NCI-H2081 treated with DMSO at 0.1 percent for 48 hours (cell line): ENCODE data around the gene TRIM75.
"Not testable (repeated sequence)": the region's sequence is repeated elsewhere in the genome, so short reads cannot be mapped to it uniquely, and the experiment has no call there.

Experiments
- DNase-seq: peaks from one replicate; lab custom pipeline; 2025; lab: John Stamatoyannopoulos, UW

Gene TRIM75

DNA sequence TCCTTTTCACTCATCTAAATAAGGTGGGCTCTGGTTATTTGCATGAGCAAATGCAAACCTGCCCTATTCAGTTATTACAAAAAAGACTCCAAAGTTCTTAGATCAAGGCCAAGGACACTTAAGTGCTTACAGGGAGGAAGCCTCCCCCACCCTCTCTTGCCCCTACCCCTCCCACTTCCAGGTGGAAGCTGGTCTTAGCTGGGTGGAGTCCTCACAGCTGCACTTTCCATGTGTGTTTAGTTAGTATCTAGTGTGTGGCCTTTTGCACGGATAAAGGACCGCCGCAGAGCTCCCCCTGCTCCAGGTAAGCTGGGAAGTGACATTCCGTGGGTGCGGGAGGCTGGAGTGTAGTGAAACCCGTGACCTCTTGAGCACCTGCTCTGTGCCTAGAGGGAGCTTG lies at the start of gene TRIM75:
TSS of gene TRIM75 (plus strand) at position 222 of the 400 bp plus-strand sequence. CDS start 5,282 bp downstream, outside the sequence.
- DNase-seq, result no peak

DNA sequence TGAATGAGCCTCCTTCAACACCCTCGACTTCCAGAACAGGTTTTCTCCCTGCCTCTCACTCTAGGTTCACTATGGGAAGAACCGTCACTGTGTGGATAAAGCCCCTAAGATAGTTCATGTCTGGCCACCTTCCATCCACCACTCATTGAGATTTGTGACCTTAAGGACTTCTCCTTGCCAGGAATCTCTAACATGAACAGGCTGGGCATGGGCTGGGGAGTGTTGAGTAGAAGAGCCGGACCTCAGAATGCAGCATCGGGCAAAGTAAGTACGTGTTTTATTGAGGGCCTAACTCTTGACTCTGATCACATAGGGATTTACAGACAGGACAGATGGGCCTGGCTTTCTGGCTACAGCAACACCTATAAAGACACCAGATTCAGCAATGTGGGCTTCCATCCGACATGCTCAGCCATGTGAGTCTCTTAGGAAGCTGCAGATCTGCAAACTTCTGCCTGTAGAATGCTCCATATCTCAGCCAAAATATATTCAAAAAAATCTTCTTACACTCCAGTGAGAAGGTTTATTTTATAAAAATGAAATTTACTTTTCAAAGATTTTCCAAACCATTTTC lies 48.2 kb upstream of the TRIM75 start:
- DNase-seq, result no peak

DNA sequence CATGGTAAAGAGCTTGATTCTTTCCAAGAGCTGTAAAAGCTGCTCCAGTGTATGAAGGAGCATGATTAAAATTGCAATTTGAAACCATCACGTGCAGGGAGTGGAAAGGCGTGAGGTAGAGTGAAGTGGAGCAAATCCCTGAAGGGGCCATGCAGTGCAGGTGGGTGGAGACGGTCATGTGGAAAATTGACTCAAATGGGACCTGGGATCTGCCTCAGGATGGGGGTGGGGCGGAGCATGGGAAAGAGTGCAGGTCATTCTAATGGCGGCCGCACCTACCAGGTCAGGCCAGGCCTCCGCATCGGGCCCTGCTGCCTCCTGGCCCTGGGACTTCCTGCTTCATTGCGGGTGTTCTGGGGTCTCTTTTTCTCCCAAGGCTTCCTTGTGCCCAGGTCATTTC lies 47.2 kb upstream of the TRIM75 start:
- no peak for DNase-seq

DNA sequence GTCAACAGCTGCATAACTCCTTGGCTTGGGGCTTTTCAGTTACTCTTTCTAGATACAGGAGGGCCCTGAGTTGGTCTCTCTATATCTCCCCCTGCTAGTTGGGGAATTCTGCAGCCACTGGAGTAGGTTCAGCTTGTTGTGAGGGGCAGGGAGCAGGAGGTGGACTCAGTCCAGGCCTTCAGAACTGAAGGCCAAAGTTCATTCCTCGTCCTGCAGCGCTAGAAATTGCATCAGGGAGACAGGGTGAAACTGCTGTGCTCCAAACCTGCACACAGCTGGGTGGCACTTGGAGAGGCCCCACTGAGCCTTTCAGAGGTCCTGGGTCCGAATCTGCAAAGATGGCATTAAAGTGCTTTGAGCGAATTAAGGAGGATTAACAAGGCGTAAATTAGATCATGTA lies 46.8 kb upstream of the TRIM75 start:
- DNase-seq, result no peak

DNA sequence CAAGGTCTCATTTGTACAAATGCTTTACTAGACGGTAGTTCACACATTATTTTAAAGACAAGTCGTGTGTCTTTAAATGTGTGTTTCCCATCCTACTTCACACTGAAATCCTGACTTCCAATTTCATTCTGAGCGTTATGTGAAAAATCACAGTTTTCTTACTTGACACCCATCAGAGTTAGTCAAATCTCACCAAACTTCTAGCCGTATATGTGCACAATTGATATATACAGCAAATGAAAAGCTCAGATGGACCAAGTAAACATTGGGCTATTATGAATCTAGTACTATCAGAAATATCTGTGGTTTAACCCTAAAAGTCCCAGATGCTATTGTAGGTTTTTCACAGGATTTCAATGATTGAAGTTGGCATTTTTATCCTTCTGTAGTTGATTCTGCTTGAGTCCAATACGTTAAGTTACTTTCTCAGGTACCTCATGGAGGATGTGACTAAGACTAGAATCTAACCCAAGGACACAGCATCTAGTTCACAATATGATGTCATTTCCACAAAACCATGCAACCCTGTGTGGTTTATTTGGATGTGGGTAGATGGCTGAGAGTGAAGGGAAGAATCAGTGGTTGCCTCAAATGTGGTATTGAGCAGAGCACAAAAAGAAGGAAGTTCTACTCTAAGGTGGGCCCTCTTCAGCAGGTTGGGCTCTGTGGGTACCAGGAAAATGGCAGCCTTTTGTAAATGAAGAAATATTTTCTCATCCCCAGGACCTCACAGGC lies 44.0 kb upstream of the TRIM75 start:
- no peak for DNase-seq

DNA sequence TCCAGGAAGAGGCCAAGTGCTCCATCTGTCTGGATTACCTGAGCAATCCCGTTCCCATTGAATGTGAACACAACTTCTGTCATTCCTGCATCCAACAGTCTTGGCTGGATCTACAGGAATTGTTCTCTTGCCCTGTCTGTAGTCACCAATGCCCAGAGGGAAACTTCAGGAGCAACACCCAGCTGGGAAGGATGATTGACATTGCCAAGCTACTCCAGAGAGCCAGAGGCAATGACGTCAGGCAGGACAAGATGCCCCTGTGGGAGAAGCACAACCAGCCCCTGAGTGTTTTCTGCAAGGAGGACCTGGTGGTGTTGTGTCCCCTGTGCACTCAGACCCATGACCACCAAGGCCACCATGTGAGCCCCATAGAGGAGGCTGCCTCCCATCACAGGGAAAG lies 43.2 kb upstream of the TRIM75 start:
- no peak for DNase-seq

DNA sequence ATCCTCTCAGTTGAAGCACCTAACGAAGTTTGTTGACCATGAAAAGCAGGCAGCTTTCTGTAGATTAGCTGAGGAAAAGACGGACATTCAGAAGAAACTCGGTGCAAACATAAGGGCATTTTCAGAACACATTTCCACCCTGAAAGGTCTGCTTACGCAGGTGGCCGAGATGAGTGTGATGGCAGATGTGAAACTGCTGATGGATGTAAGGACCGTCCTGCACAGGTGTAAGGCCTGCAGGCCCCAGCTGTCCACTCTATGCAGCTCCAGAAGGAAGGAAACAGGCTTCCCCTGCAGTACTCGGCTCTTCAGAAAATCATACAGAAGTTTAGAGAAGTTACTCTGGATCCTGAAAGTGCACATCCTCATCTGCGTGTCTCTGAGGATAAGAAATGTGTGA lies 42.7 kb upstream of the TRIM75 start:
- no peak for DNase-seq

DNA sequence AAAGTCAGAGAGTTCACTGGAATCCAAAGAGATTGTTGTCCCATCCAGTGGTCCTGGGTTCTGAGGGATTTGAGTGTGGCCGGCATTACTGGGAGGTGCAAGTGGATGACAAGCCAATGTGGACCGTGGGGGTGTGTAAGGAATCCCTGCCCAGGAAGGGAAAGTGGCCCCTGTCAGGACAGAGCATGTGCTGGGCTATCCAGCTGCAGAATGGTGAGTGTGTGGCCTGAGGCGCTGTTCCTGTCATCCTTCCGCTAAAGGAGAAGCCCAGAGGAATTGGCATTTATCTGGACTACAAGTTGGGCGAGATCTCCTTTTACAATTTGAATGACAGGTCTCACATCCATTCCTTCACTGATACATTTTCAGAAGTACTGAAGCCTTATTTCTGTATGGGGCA lies 42.3 kb upstream of the TRIM75 start:
- DNase-seq, result no peak

DNA sequence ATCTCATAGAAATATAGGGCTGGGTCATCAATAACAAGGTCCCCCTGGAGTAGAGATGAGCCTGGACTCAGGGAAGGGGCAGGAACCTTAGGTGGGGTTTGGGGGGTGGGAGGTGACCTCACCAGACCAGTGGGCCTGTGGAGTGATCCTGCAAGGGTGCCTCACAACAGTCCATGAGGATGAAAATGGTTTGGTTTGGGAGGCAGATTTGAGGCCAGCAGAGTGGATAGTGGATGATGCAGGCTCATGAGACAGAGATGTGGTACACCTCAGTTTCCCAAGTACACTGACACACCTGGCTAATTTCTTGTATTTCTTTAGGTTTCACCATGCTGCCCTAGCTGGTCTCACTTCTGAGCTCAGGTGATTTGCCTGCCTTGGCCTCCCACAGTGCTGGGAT lies 40.0 kb upstream of the TRIM75 start:
- no peak for DNase-seq

DNA sequence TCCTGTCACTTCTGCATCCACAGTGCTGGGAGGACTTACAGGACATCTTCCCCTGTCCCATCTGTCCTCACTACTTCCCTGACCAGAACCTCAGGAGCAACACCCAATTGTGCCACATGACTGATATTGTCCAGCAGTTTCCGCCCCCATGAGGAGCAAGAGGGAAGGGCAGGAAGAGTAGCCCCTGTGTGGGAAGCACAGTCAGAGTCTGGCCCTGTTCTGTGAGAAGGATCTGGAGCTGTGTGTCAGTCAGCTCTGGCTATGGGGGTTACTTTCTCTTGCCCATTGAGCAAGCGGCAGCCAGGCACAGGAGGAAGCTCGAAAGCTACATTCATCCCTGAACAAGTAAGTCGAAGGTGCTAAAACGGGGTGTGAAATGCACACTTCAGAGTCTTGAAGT lies 36.7 kb upstream of the TRIM75 start:
- DNase-seq, result no peak

DNA sequence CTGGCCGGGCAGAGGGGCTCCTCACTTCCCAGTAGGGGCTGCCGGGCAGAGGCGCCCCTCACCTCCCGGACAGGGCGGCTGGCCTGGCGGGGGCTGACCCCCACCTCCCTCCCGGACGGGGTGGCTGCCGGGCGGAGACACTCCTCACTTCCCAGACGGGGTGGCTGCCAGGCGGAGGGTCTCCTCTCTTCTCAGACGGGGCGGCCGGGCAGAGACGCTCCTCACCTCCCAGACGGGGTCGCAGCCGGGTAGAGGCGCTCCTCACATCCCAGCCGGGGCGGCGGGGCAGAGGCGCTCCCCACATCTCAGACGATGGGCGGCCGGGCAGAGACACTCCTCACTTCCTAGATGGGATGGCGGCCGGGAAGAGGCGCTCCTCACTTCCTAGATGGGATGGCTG lies 33.7 kb upstream of the TRIM75 start:
- not testable (repeated sequence) for DNase-seq

DNA sequence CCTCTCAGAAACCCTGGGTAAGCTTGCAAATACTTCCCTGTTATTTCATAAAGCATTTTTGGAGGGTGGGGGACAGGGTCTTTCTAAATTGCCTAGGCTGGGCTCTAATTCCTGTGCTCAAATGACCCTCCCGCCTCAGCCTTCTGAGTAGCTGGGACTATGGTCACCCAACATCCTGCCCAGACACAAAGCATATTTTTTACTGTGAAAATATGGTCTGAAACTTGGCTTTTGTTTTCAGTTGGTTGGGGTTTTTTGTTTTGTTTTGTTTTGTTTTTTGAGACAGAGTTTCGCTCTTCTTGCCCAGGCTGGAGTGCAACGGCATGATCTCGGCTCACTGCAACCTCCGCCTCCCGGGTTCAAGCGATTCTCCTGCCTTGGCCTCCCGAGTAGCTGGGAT lies 27.9 kb upstream of the TRIM75 start:
- not testable (repeated sequence) for DNase-seq

DNA sequence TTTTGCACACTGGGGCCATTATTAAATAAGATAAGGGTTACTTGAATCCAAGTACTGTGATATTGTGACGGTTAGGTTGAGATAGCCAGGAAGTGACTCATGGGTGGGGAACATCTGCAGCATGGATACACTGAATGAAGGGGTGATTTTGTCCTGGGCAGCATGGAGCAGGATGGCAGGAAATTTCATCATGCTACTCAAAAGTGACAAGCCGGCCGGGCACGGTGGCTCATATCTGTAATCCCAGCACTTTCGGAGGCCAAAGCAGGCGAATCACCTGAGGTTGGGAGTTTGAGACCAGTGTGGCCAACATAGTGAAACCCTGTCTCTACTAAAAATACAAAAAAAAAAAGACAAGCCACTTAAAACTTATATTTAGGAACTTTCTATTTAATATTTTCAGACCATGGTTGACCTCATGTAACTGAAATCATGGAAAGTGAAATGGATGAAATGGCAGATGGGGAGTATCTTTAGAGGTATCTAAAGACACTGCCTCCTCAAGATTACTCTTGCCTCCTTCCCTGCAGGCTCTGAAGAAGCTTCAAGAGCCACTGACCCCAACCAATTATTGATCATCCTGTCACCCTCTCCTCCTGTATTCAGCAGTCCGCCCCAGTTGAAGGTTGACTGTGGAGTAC lies 25.8 kb upstream of the TRIM75 start:
- no peak for DNase-seq

DNA sequence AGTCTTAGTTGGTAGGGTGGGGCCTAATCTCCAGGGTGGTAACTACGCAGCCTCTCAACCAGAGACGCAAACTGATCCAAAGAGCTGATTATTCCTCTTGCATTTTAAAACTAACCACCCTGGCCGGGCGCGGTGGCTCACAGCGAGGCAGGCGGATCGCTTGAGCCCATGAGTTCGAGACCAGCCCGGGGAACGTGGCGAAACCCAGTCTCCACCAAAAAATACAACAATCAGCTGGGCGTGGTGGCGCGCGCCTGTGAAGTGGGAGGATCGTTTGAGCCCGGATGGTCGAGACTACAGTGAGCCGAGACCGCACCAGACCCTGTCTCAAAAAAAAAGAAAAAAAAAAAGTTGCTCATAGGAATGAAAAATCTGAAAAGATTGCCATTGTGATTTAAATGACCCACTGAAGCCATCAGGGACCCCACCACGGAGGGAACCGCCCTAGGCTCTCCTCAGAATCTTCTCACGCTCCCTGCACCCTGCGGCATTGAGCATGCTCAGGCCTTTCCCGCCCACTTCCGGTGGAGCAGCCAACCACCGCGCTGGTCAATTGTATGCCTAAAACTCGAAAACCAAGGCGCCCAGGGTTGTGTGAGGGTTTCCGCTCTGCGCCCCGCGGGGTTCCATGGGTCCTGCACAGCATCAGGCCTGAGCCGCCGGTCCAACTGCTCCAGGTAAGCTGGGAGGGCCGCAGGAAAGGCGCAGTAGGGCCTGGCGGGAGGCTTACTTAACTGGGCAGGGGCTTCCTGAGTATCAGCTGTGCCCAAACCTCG lies 22.0 kb upstream of the TRIM75 start, which contains the start of gene TRIM60:
TSS of gene TRIM60 (plus strand) at position 564 of the 776 bp plus-strand sequence. CDS start 8,074 bp downstream, outside the sequence.
- no peak for DNase-seq

DNA sequence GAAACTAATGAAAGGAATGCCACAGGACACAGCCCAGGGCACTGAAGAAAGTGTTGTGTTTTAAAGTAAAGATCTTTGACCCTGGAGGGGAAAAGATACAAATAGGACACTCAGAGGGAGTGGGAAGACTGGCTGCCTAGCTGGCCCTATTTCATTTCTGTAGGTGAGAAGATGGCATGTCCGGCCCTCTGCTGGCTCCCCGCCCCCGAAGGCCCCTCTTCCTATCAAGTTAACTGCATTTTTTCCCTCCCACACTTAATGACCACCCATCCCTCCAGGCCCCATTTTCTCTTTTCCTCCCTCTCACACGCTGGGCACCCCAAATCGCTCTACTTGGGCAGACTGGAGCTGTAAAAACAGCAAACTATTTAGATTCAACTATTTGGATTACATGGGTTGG lies 5.5 kb upstream of the TRIM75 start:
- DNase-seq, result no peak

DNA sequence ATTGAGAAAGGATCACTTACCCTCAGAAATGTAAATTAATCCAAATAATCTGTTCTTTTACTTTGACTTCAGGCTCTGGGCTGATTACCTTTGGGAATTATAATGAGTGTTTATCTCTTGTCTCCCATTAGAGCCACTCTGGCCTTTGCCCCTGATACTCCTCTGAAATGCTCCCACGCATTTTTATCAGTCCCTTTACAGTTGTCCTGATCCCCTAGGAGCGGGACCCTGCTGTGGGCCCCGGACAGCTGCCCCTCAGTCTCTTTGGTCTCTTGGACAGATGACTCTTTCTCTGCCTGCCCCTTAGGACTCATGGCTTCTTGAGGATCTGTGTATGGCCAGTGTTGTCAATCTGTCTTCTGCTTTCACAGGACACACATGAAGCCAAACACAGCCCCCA lies 1.0 kb upstream of the TRIM75 start:
- DNase-seq, result no peak

DNA sequence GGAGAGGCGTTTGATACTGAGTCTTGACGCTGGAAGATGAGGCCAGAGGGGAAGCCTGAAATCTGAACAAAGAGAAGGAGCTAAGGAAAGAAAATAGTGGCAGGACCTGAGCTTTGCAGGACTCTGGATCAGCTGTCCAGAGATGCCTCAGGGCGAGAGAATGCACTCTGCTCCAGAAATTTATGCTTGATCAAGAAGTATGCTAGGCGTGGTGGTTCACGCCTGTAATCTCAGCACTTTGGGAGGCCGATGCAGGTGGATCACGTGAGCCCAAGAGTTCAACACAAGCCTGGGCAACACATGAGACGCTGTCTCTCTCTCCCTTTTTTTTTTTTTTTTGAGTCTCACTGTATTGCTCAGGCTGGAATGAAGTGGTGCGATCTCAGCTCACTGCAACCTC lies 1.9 kb downstream of the TRIM75 start:
- DNase-seq, result no peak

DNA sequence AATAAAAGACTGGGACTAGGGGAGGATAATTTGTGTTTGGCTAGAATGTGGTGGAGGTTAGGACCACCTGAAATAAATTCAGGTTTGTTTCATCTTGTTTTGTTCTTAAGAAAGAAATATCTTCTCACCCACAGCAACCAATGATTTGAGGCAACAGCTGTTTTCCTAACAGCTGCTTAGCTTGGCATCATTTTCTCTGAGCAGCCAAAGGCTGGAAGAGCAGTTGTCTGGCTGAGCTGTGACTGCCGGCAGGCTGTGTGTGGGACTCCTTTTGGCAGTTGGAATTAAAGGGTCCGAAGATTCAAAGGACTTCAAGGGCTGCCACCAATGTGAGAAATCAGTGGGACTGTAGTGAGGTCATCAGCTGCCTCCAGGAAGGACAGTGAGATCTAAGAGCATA lies 5.0 kb downstream of the TRIM75 start:
- no peak for DNase-seq

DNA sequence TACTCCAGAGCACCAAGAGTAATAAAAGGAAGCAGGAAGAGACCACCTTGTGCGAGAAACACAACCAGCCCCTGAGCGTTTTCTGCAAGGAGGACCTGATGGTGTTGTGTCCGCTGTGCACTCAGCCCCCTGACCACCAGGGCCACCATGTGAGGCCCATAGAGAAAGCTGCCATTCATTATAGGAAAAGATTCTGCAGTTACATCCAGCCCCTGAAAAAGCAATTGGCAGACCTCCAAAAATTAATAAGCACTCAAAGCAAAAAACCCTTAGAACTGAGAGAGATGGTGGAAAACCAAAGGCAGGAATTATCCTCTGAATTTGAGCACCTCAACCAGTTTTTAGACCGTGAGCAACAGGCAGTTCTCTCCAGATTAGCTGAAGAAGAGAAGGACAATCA lies 5.7 kb downstream of the TRIM75 start:
- DNase-seq, result no peak

DNA sequence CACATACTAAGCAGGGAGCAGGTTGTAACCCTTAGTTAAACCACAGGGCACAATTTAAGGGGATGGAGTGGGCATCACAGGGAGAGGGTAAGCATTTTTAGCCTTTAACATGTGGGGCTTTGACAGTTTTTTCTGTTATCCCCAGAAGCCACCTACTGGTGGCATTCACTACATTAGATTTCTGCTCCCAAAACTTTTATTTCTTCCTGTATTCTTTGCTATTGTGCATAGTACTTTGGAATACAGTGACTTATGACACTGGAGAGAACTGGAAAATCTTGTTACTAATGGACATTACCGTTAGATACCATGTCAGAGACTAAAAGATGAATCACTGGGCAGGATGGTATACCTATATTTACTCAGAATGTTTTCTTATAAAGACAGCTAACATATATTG lies 7.3 kb downstream of the TRIM75 start:
- DNase-seq, result no peak

DNA sequence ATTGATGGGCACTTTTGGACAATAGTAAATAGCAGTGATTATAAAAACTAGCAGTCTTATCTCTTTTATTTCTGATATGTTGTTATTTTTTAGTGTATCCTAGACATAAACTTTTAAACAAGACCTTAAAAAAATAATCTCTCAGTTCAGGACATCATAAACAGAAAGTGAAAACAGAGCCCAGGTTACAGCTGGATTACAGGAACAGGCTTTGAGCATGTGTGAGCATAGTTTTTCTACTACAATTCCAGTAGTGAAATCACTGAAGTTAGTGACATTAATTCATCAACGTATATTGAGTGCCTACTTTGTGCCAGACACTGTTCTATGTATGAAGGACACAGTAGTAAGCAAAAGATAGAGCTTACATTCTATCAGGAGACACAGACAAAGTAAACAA lies 16.9 kb downstream of the TRIM75 start:
- no peak for DNase-seq

DNA sequence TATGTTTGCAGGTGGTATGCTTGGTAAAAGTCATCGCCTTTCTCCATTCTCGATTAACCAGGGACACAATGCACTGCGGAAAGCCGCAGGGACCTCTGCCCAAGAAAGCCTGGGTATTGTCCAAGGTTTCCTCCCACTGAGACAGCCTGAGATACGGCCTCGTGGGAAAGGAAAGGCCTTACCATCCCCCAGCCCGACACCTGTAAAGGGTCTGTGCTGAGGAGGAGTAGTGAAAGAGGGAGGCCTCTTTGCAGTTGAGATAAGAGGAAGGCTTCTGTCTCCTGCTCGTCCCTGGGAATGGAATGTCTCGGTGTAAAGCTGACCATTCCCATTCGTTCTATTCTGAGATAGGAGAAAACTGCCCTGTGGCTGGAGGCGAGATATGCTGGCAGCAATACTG lies 19.7 kb downstream of the TRIM75 start:
- not testable (repeated sequence) for DNase-seq
